SKM-1 treated with dmso at 0.1 percent for 144 hours (cell line): ENCODE measurements around the gene TRIM59.
"Not testable (repeated sequence)": the region's sequence is repeated elsewhere in the genome, so short reads cannot be mapped to it uniquely, and the experiment has no call there.

ENCODE experiments used
- DNase-seq: peaks from one replicate; lab custom pipeline; 2025; ENCODE audit not compliant: unreplicated experiment; lab: John Stamatoyannopoulos, UW

The TRIM59 gene

DNA sequence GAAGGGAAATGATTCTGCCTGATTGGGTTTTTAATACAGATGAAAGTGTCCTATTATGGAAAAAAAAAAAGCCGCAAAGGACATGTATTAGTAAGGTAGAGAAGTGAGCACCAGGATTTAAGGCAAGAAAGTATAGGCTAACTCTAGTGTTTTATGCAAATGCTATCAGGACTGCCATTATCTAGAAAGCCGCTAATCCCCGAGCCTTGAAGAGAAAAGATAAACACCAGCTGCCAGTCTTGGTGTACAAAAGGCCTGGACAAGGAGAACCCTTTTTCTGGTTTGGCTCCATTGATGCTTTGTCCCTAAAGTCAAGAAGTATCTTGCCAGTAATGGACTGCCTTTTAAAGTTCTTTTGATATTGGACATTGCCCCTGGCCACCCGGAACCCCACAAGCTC lies 8.6 kb upstream of the TRIM59 start:
- DNase-seq: no peak

DNA sequence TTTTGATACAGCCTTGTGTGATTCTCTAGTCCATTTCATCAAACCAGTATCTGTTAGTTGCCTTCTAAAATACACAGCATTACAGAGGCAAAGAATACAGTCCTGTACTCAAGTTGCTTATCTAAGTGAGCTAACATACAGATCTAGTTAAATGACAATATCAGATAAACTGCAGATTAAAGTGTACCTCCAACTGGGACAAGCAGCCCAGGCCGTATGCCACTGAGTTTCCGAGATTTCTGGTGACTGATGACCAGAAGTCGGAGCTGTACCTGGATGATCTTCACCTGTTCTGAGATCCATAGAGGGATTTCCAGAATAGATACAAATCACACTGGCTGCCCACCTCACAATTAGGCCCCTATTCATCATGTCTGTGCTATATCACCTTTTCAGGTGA lies 6.3 kb upstream of the TRIM59 start:
- DNase-seq: no peak

DNA sequence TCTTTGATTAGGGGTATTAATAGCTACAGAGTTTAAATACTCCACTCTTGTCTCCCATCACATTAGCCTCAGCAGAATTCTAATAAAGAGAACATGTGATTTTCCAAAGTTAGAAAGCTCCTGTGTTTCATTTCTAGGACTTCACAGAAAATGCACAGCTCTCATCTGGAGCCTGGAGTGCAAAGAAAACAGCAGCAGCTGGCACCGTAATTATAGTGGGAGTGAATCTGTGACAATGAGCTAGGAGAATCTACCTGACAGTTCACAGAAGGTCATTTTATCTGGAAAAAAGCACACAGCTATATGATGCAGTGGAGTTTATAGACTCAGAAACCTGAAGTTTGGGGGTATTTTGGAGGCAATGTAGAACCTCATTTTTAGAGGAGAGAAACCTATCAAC lies 5.4 kb upstream of the TRIM59 start:
- no peak for DNase-seq

DNA sequence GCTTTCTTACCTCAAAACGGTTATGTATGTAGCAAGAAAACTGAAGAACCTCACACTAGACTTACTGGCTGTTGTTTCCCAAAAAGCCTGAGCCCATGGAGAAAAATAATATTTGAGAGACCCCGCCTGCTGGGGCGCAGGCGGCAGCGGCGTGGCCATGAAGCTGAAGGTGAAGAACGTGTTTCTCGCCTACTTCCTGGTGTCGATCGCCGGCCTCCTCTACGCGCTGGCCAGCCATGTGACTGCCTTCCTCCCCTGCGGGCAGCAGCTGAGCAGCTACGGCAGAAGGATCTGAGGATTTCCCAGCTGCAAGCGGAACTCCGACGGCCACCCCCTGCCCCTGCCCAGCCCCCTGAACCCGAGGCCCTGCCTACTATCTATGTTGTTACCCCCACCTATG lies 2.7 kb upstream of the TRIM59 start:
- DNase-seq: not testable (repeated sequence)

DNA sequence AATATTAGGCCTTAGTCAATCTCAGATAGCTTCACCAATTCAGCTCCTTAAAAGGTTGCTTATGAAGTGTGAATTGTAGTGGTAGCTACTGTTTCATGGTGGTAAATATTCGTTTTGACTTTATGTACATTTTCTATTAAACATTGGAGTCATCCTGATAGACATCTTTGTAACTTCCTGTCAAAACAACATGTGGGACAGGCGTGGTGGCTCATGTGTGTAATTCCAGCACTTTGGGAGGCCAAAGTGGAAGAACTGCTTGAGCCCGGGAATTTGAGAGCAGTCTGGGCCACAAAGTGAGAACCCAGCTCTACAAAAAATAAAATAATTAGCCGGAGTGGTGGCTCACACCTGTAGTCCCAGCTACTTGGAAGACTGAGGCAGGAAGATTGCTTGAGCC lies 2.0 kb upstream of the TRIM59 start:
- DNase-seq: no peak

DNA sequence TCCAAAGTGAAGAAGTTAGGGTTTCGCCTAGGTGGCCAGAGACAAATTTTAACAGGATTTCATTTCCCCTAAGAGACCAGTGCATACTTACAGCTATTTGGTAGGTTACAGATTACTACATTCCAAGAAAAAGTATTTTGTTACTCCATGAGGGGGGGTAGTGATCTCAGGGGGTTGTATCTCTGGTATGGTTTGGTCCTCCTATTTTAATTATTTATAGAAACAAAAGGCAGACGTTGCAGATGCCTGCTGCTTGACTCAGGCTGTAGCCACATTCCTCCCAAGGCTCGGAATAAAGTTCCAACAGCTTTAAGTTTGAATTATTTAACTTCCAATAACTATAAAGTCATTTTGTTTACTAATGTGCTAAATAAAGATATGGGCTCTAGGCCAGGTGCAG lies 1.3 kb upstream of the TRIM59 start:
- no peak for DNase-seq

DNA sequence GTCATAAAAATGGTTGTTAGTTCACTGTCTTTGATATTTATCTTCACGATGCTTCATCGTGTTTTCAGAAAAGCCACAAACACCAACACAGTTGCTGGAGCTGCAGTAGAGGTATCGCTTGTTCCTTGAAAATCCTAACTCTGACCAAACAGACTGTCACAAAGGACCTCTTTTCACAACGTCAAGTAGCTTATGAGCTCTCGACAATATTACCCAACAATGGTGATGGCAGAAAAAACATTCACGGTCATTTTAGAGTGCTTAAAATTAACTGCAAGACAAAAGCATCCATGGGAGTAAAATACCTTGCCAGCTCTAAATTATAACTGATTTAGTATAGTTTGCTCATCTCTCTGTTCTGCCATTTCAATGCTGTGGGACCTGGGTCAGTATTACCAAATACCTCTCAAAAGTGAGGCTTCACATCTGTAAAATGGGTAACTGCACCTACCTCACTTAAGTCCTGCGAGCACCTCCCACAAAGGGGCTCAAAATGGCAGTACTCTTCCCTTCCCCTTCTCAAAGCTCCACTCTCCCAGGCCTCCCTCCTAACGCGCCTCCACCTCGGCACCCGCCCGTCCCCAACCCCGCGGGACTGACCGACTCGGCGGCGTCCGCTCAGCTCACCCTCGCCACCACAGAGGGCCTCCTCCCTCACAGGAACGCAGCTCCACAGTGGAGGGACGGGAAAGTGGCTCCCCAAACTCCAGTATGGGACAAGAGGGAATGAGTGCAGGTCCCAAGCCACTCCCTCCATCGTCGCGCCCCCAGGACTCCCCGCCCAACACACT lies 546 bp downstream of the TRIM59 start:
- DNase-seq: no peak

DNA sequence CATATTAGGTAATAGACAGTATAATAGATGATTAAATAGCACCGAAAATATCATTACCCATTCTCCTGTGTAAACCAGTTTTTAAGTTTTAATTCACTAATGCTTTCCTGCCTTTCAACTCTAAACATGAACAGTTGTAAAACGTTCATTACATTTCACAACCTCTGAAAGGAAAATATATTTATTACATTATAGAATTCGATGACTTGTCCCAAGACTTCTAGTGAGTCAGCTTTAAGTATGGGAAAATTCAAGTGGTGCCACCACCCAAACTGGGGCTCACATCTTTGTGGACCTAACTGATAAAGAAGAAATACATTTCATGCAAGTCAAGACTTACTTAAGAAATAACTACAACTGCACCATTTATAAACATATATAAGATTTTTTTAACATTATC lies 2.0 kb downstream of the TRIM59 start:
- DNase-seq: no peak

DNA sequence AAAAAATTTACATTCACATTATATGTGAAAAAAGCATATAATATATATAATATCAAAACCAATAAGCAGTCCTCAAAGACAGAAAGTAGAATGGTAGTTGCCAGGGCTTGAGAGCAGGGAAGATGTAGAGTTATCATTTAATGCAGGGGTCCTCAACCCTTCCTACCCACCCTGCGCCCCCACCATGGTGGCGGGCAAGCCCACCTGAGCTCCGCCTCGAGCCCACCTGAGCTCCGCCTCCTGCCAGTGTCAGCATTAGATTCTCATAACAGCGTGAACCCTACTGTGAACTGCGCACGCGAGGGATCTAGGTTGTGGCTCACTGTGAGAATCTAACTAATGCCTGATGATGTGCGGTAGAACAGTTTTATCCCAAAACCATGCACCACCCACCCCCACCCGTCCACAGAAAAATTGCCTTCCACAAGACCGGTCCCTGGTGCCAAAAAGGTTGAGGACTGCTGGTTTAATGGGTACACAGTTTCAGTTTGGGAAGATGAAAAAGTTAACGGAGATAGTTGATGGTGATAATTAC lies 3.0 kb downstream of the TRIM59 start:
- no peak for DNase-seq

DNA sequence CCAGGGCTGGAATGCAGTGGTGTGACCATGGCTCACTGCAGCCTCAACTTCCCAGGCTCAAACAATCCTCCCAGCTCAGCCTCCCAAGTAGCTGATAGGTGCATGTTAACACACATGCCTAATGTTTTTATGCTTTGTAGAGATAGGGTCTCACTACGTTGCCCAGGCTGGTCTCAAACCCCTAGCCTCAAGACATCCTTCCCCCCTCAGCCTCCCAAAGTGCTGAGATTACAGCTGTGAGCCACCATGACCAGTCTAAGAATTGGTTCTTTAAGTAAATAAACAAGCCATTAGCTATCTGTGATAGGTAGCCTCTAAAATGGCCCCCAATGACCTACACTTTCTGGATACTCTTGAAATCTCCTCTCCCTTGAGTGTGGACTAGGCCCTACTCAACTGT lies 3.7 kb downstream of the TRIM59 start:
- DNase-seq: no peak

DNA sequence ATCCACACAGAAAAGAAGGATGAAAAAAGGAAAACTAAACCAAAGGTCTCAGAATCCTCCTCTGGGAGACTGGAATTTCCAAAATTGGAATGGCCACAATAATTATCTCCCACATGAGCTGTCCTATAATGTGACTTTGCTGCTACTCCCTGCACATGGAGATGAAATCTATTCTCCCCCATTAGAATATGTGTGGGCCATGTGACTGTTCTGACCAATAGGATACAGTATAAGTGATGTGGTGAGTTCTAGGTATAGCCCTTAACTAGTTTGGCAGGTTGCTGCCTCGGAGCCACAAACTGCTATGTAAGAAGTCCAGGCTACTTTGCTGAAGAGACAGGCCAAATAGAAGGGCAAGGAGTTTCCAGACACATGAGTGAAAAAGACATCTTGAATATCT lies 5.2 kb downstream of the TRIM59 start:
- no peak for DNase-seq

DNA sequence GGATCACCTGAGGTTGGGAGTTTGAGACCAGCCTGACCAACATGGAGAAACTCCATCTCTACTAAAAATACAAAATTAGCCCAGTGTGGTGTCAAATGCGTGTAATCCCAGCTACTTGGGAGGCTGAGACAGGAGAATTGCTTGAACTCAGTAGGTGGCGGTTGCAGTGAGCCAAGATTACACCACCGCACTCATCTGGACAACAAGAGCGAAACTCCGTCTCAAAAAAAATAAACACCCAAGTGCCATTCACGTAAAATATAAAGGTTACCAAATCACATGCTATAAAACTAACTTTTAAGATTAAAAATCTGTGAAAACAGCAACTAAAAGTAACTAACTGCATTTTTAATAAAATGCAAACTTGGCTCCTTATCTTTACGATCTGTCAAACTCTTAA lies 8.9 kb downstream of the TRIM59 start:
- no peak for DNase-seq

DNA sequence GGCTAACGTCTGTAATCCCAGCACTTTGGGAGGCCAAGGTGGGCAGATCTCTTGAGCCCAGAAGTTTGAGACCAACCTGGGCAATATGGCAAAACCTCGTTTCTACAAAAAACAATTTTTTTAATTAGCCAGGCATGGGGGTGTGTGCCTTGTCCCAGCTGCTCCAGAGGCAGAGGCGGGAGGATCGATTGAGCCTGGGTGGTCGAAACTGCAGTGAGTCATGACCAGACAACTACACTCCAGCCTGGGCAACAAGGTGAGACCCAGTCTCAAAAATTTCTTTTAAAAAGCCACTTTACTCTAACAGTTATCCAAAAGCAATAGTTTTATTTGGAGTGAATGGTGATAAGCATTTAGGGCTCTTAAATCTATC lies 12.5 kb downstream of the TRIM59 start:
- no peak for DNase-seq

DNA sequence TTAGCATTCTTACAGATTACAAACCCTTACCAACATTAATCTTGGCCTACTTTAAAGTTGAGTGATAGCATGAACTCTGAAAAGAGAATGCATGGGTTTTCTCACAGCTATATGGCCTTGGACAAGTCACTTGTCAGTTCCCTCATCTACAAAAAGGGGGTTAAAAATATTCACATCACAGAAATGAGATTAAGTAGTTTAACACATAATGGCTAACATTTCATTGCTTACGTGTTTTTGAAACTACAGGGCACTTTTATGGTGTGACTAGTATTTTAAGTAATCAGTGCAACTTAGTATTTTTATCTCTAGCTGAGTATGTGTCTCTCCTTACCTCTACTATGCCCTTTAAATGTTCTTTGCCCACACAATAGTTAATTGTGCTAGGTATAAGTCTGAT lies 13.8 kb downstream of the TRIM59 start:
- DNase-seq: no peak

DNA sequence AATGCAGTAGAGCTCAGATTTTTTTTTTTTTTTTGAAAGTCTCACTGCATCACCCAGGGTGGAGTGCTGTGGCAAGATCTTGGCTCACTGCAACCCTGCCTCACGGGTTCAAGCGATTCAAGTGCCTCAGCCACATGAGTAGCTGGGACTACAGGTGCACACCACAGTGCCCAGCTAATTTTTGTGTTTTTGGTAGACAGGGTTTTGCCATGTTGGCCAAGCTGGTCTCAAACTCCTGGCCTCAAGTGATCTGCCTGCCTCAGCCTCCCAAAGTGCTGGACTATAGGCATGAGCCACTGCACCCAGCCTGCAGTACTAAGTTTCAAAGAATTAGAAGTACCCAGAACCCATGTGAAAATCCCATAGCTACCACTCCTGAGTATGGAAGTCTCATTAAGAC lies 14.5 kb downstream of the TRIM59 start:
- DNase-seq: no peak

DNA sequence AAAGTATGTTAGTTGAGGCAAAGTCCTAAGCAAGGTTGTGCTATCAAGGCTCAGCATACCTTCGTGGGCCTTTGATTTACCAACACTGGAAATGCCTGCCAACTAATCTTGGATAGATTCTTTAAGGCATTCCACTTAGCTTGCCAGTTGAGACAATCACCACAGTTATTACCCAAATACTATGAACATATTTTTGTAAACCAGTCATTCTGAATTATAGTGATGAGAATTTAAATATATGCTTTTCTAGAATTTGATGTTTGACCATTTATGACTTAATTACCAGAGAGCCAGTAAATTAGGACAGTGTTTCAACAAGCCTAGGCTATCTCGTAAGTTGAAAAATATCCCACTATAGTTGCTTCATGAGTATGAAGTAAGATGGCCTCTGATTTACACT lies 15.5 kb downstream of the TRIM59 start:
- no peak for DNase-seq

DNA sequence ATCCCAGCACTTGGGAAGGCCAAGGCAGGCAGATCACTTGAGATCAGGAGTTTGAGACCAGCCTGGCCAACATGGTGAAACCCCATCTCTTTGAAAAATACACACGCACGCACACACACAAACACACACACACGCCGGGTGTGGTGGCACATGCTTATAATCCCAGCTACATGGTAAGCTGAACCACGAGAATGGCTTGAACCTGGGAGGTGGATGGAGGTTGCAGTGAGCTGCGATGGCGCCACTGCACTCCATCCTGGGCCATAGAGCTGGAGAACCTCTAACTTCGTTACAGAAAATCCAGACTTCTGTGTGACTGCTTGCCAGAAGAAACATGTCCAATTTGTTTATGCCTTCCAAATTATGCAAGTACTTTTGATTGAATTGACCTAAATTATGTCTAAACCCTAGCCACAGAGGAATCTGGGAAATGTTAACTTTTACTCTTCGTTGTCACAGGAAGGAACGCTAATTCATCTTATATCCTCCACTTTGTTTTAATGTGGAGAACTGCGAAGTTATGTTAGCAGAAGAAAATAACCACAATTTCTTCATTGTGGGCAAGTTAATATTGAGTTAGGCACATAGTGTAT lies 21.7 kb downstream of the TRIM59 start:
- DNase-seq: no peak

DNA sequence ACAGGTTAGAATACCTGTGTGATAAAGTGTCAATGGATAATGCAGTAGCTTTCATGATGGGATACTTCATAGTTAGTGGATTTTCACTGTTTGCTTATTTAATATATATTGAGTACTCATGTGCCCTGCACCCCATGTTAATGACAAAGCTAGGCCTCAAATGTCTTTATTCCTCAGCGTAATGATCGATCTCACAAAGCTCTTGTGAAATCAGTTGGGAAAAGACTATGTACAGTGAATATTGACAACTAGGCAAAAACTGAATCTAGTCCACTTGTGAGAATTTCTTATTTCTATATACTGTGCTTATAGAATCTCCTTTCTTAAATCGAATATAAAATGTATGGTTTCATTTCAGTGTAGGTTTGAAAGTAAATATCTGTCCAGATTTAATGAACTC lies 32.3 kb downstream of the TRIM59 start:
- DNase-seq: no peak

DNA sequence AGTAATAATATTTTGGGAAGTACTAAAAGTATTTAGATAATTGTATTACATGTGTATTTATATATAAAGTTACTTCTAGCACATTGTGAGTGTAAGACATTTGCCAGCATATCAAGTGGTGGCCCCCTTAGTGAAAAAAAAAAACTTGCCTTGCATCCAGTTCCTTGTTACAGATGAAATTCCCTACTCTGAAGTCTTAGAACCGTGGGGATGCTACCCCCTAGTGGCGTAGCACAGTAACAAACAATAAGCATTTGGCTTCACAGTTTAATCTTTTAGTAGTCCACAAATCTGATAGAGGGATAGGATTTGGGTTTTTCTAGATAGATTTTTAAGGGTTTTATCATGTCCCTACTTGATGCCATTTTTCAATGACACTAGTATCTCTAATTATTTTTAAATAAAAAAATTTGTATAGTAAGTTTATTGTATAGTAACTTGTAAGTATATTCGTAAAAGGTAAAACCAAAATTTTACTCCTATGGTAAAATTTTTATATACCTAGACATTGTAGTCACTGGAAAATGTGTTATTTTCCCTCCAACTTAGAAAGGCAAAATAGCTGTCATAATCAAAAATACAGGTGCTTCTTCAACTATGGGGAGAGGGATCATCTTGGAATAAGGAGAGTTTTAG lies 35.9 kb downstream of the TRIM59 start:
- DNase-seq: peak; percentile 74

DNA sequence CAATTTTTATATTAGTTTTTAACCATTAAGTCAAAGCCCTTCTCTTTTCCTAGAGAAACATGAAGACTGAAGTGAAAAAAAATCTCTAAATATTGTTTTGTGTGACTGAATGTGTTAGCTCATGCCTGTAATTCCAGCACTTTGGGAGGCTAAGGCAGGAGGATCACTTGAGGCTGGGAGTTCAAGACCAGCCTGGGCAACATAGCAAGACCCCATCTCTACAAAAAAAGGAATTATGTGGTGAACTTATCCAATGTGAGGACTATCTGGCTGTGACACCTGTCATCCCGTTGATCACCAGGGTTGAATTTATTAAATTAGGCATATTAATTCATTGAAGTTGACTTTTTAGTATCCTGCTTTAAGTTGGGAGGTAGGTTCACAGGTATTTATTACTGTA lies 37.1 kb downstream of the TRIM59 start:
- no peak for DNase-seq

DNA sequence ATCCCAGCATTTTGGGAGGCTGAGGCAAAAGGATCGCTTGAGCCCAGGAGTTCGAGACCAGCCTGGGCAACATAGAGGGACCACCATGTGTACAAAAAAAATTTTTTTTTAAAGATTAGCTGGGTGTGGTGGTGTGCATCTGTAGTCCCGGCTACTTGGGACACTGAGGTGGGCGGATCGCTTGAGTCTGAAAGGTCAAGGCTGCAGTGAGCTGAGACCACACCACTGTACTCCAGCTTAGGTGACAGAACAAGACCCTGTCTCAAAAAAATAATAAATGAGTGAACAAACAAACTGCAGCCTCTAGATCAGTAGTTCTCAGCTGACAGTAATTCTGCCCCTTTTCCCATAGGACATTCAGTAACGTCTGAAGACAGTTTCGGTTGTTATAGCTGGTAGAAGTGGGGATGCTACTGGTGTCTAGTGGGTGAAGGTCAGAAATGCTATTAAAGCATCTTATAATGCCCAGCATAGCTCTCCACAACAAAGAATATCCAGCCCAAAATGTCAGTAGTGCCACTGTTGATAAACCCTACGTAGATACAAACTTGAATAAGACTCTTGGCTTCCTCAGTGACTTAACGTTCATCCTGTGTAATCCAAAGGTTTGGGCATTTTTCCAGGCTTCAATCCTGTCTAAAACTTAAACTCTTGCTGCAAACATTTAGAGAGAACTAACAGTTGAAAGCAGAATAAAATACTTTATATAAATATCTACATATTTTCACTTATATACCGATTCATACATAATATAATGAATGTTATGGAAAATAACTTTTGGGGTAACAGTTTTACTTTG lies 39.6 kb downstream of the TRIM59 start:
- no peak for DNase-seq
